ENCODE data around the gene PFKL.

DNA sequence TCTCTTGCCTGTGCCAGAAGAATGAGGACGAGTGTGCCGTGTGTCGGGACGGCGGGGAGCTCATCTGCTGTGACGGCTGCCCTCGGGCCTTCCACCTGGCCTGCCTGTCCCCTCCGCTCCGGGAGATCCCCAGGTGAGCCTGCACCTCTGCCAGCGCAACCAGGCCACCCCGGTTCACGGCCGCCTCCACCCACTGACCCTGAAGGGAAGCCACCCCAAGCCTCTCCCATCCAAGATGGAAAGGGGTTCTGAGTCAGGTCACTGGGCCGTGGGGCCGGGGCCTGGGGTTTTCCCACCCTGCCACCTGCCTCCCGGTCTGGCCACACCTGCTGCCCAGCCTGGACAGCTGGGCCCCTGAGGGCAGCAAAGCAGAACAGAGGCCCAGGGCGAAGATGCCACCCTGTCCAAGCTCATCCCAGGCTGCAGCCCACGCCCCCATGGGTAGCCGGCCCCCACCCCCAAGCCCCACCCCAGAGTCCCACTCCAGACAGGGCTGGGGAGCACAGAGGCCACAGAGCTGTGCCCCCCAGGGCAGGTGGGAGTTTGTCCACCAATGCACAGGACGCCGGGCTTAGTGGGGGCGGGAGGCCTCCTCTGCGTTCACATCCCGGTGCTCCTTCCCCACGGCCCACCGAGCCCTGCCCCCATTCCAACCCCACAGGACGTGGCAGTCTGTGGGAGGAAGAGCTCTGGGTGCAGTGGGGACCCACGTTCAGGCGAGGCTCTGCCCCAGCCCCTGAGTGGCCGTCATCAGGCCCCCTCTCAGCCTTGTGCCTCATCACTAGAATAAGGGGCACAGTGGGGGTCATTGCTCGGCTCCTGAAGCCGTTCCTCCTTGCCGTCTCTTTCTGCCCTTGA lies 8.5 kb upstream of the PFKL start:
- no peak for TF ChIP-seq CTCF (IDR thresholded peaks at IDR 0.05)
- no peak for TF ChIP-seq POLR2A (IDR thresholded peaks at IDR 0.05)
